OCI-LY1 (cell line): ENCODE results near the gene REG4.

Source experiments
- H2AFZ ChIP-seq: fragments of 200-600 bp; sonication (generic), shearing (Covaris generic); 2 replicates; pipeline ENCODE4 v1.6.0; 2014; ENCODE audit warnings: antibody characterized with exemption, mild to moderate bottlenecking, low read length
- H3F3A ChIP-seq: fragments of 200-600 bp; sonication (generic), shearing (Covaris generic); 2 replicates; pipeline ENCODE4 v1.6.0; 2014; ENCODE audit warnings: mild to moderate bottlenecking, antibody characterized with exemption, low read length, moderate library complexity; ENCODE audit not compliant: insufficient read depth
- H3K27ac ChIP-seq: fragments of 200-600 bp; sonication (generic); 2 replicates; pipeline ENCODE4 v1.5.1; 2014; ENCODE audit warnings: low read length, mixed run types, mild to moderate bottlenecking, low read depth; ENCODE audit not compliant: poor library complexity, severe bottlenecking
- H3K27me3 ChIP-seq: fragments of 200-600 bp; sonication (generic); 2 replicates; pipeline ENCODE4 v1.6.0; 2014; ENCODE audit warnings: antibody characterized with exemption, mild to moderate bottlenecking, low read length, moderate library complexity; ENCODE audit not compliant: insufficient read depth
- H3K36me3 ChIP-seq: fragments of 200-600 bp; sonication (generic); 2 replicates; pipeline ENCODE4 v1.6.1; 2014; ENCODE audit warnings: mild to moderate bottlenecking, antibody characterized with exemption, low read length, moderate library complexity, mixed read lengths; ENCODE audit not compliant: insufficient read depth
- H3K4me1 ChIP-seq: fragments of 200-600 bp; sonication (generic); 2 replicates; pipeline ENCODE4 v1.5.1; 2014; ENCODE audit warnings: mild to moderate bottlenecking, low read length, moderate library complexity; ENCODE audit not compliant: insufficient read depth, severe bottlenecking
- H3K4me2 ChIP-seq: fragments of 200-600 bp; sonication (generic), shearing (Covaris generic); 2 replicates; pipeline ENCODE4 v1.6.1; 2014; ENCODE audit warnings: low read length
- H3K4me3 ChIP-seq: fragments of 200-600 bp; sonication (generic); 2 replicates; pipeline ENCODE4 v1.5.1; 2014; ENCODE audit warnings: low read length, low read depth, mild to moderate bottlenecking, mixed read lengths; ENCODE audit not compliant: poor library complexity, severe bottlenecking
- H3K79me2 ChIP-seq: fragments of 200-600 bp; shearing (Covaris generic); 2 replicates; pipeline ENCODE4 v1.6.1; 2016; ENCODE audit warnings: mixed run types, low read length, mixed read lengths; ENCODE audit not compliant: insufficient read depth
- H3K9ac ChIP-seq: fragments of 200-600 bp; sonication (generic), shearing (Covaris generic); 2 replicates; pipeline ENCODE4 v1.6.1; 2014; ENCODE audit warnings: mild to moderate bottlenecking, low read length, mixed read lengths
- H3K9me2 ChIP-seq: fragments of 200-600 bp; sonication (generic), shearing (Covaris generic); 2 replicates; pipeline ENCODE4 v1.6.1; 2014; ENCODE audit warnings: low read depth, mild to moderate bottlenecking, low read length, mixed read lengths
- H3K9me3 ChIP-seq: fragments of 200-600 bp; shearing (Covaris generic); 2 replicates; pipeline ENCODE4 v1.6.1; 2014; ENCODE audit warnings: low read length, mixed read lengths
- H4K20me1 ChIP-seq: fragments of 200-600 bp; sonication (generic), shearing (Covaris generic); 2 replicates; pipeline ENCODE4 v1.6.0; 2016; ENCODE audit warnings: mild to moderate bottlenecking, low read length; ENCODE audit not compliant: insufficient read depth
- EZH2 ChIP-seq: fragments of 200-600 bp; sonication (generic), shearing (Covaris generic); IDR thresholded peaks from 2 replicates; pipeline ENCODE4 v1.8.0; 2017; ENCODE audit warnings: borderline replicate concordance, mixed run types, mild to moderate bottlenecking, antibody characterized with exemption, low read length, moderate library complexity, mixed read lengths
- TF ChIP-seq, protein P1 (sequence below): fragments of 200-600 bp; sonication (generic), shearing (Covaris generic); IDR thresholded peaks from 2 replicates; pipeline ENCODE4 v1.5.1; 2017; ENCODE audit warnings: mild to moderate bottlenecking, antibody characterized with exemption, low read length, moderate library complexity, mixed read lengths

REG4 gene

GRCh38 chr1:119797606-119798005 lies 13.7 kb downstream of the REG4 start:
- Histone ChIP-seq H4K20me1 (no peaks in the 10 kb centered on the region), H3K9me3 (no peaks in the 10 kb centered on the region), H3K9me2 (no peaks in the 10 kb centered on the region), H3K4me2 (no peak overlapping the region), H2AFZ (no peak overlapping the region), H3K79me2 (no peaks in the 10 kb centered on the region), H3K27me3 (no peaks in the 10 kb centered on the region), H3K4me3 (no peak overlapping the region), H3K27ac (no peak overlapping the region), H3K36me3 (no peaks in the 10 kb centered on the region), H3K9ac (no peak overlapping the region), H3F3A (no peaks in the 10 kb centered on the region), H3K4me1 (no peaks in the 10 kb centered on the region)
- TF ChIP-seq EZH2, result no peak
- TF ChIP-seq, protein P1, sequence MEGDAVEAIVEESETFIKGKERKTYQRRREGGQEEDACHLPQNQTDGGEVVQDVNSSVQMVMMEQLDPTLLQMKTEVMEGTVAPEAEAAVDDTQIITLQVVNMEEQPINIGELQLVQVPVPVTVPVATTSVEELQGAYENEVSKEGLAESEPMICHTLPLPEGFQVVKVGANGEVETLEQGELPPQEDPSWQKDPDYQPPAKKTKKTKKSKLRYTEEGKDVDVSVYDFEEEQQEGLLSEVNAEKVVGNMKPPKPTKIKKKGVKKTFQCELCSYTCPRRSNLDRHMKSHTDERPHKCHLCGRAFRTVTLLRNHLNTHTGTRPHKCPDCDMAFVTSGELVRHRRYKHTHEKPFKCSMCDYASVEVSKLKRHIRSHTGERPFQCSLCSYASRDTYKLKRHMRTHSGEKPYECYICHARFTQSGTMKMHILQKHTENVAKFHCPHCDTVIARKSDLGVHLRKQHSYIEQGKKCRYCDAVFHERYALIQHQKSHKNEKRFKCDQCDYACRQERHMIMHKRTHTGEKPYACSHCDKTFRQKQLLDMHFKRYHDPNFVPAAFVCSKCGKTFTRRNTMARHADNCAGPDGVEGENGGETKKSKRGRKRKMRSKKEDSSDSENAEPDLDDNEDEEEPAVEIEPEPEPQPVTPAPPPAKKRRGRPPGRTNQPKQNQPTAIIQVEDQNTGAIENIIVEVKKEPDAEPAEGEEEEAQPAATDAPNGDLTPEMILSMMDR, result no peak

DNA sequence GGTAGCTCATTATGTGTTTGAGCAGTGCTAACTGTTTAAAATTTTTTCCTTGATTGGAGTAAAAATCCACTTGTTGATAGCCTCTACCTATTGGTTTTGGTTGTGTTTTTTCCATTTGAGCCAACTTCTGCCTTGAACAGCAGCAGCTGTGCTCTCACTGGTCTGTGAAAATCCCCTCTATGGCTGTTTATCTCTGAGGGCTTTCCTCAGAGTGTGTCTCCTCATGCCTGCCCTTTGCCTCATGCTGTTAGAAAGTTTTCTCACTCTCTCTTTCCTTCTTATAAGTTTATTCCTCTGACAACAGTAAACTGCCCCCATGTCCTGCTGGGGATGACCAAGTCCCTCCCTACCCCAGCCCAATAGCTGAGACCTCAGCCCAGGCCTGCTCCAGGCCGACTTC lies 14.1 kb downstream of the REG4 start:
- no peaks in the 10 kb centered on the region for H3K9me2 ChIP-seq
- H3K79me2 ChIP-seq, result no peaks in the 10 kb centered on the region
- no peaks in the 10 kb centered on the region for H3F3A ChIP-seq
- no peaks in the 10 kb centered on the region for H3K27me3 ChIP-seq
- no peaks in the 10 kb centered on the region for H3K9me3 ChIP-seq
- H3K9ac ChIP-seq, result no peak overlapping the region
- TF ChIP-seq, protein P1, result no peak
- TF ChIP-seq EZH2, result no peak
- no peaks in the 10 kb centered on the region for H4K20me1 ChIP-seq
- H3K36me3 ChIP-seq, result no peaks in the 10 kb centered on the region
- H3K4me2 ChIP-seq, result no peak overlapping the region
- no peak overlapping the region for H3K27ac ChIP-seq
- no peaks in the 10 kb centered on the region for H3K4me1 ChIP-seq
- H2AFZ ChIP-seq, result no peak overlapping the region
- no peak overlapping the region for H3K4me3 ChIP-seq

- no peak overlapping the region for H3K27ac ChIP-seq
- no peak overlapping the region for H3K4me2 ChIP-seq
- no peak overlapping the region for H3K4me3 ChIP-seq
- no peaks in the 10 kb centered on the region for H3K27me3 ChIP-seq
- H3K4me1 ChIP-seq, result no peaks in the 10 kb centered on the region
- no peaks in the 10 kb centered on the region for H3K9me3 ChIP-seq
- no peaks in the 10 kb centered on the region for H4K20me1 ChIP-seq
- no peaks in the 10 kb centered on the region for H3K79me2 ChIP-seq
- H3K9ac ChIP-seq, result no peak overlapping the region
- no peaks in the 10 kb centered on the region for H3F3A ChIP-seq
- H3K9me2 ChIP-seq, result no peaks in the 10 kb centered on the region
- no peaks in the 10 kb centered on the region for H3K36me3 ChIP-seq
- TF ChIP-seq, protein P1, result no peak
- no peak for TF ChIP-seq EZH2
- no peak overlapping the region for H2AFZ ChIP-seq
These were observed 15.7 kb downstream of the REG4 start for GRCh38 chr1:119795261-119796200.
